CD4-positive, alpha-beta T cell treated with Interleukin-4 for 1 hour (primary cell): ENCODE data around the gene DDN.
A peak's percentile ranks its signal among the peaks of the same experiment; 100 is the strongest.

Experiments used
- DNase-seq, 2 donors: peaks; one replicate each; pipeline ENCODE4 v3.0.0-alpha.2; 2020 to 2022

DDN gene

GRCh38 chr12:48980953-48981756 is 18.0 kb downstream of the DDN start:
- DNase-seq, result peak; percentile 50 to 57

GRCh38 chr12:48980389-48980952 is 18.7 kb downstream of the DDN start:
- peak; percentile 29 to 49 for DNase-seq

GRCh38 chr12:48979602-48980388 is 19.4 kb downstream of the DDN start:
- peak; percentile 42 to 51 for DNase-seq

- DNase-seq, result no peak
Observed at GRCh38 chr12:48978741-48979601, 20.2 kb downstream of the DDN start.

GRCh38 chr12:48978291-48978740 is 20.9 kb downstream of the DDN start, which contains the start of gene WNT1:
Gene WNT1, plus strand, starts transcription at chr12:48978322. Its CDS starts 329 bp downstream, at chr12:48978651.
- no peak for DNase-seq

GRCh38 chr12:48977290-48978281 is 21.6 kb downstream of the DDN start:
- DNase-seq, result peak; percentile 75 to 84

- DNase-seq, result peak; percentile 38 to 39
Observed at GRCh38 chr12:48973941-48974673, 25.1 kb downstream of the DDN start.

- no peak for DNase-seq
Observed at GRCh38 chr12:48973531-48973930, 25.6 kb downstream of the DDN start.

- no peak for DNase-seq
Observed at GRCh38 chr12:48972952-48973483, 26.2 kb downstream of the DDN start.

- no peak for DNase-seq
Observed at GRCh38 chr12:48972213-48972951, 26.8 kb downstream of the DDN start.

- no peak for DNase-seq
Observed at GRCh38 chr12:48970702-48971334, 28.4 kb downstream of the DDN start.

- DNase-seq, result peak in 1 of 2 donors; percentile 43
Observed at GRCh38 chr12:48969833-48970701, 29.1 kb downstream of the DDN start.

- DNase-seq, result no peak
Observed at GRCh38 chr12:48969160-48969771, 29.9 kb downstream of the DDN start.

GRCh38 chr12:48968467-48968866 is 30.7 kb downstream of the DDN start:
- DNase-seq, result no peak

GRCh38 chr12:48967991-48968390 is 31.2 kb downstream of the DDN start:
- no peak for DNase-seq

GRCh38 chr12:48966177-48966895 is 32.8 kb downstream of the DDN start:
- DNase-seq, result no peak
